H1 (cell line): ENCODE data around the gene SPSB3. TPM values are rescaled to one million over a fixed set of nuclear protein-coding genes. Genes with fewer than 3 reads are reported as not detected.

Experiments used
- CTCF ChIA-PET: fragments of 300-600 bp; sonication (Branson Sonifier 250); formaldehyde crosslinking; loops from one replicate; lab custom pipeline; 2021; ENCODE audit not compliant: partially characterized antibody; lab: Charles Lee
- POLR2A ChIA-PET: fragments of 300-600 bp; sonication (Branson Sonifier 250); formaldehyde crosslinking; loops from one replicate; lab custom pipeline; 2021; ENCODE audit warnings: inconsistent platforms; ENCODE audit not compliant: partially characterized antibody; lab: Charles Lee
- DNase-seq, 2 experiments: peaks; one replicate each; pipeline versions ENCODE4 v3.0.0 to v3.0.0-alpha.2; 2010 to 2022; ENCODE audit warnings: low spot score in 2 of 2, low read depth in 1 of 2, mixed read lengths in 1 of 2
- FAIRE-seq: peaks from 2 replicates; lab custom pipeline; 2011; peaks lifted over from hg19 to GRCh38; lab: Jason Lieb, UNC
- H2AFZ ChIP-seq: 2 replicates; pipeline ENCODE4 v1.8.1; 2012; ENCODE audit warnings: low read length, inconsistent platforms
- H2AK5ac ChIP-seq: 2 replicates; pipeline ENCODE4 v1.6.1; 2013; ENCODE audit warnings: low read depth, low read length
- H2BK120ac ChIP-seq: replicated peaks from 2 replicates; pipeline ENCODE3; 2013; ENCODE audit warnings: low read depth, low read length, inconsistent platforms
- H2BK12ac ChIP-seq: 2 replicates; pipeline ENCODE4 v1.6.1; 2013; ENCODE audit warnings: low read depth, low read length
- H2BK15ac ChIP-seq: 2 replicates; pipeline ENCODE4 v1.6.1; 2013; ENCODE audit warnings: low read length
- H2BK20ac ChIP-seq: 2 replicates; pipeline ENCODE4 v1.6.1; 2013; ENCODE audit warnings: low read length
- H2BK5ac ChIP-seq: 2 replicates; pipeline ENCODE4 v1.6.1; 2013; ENCODE audit warnings: low read depth, low read length
- H3K14ac ChIP-seq: 2 replicates; pipeline ENCODE4 v1.6.1; 2013; ENCODE audit warnings: inconsistent platforms; ENCODE audit not compliant: insufficient read length
- H3K18ac ChIP-seq: 2 replicates; pipeline ENCODE4 v1.6.1; 2013; ENCODE audit warnings: low read length; ENCODE audit errors: extremely low read depth
- H3K23ac ChIP-seq: 2 replicates; pipeline ENCODE4 v1.6.1; 2013; ENCODE audit warnings: inconsistent platforms; ENCODE audit not compliant: insufficient read length
- H3K23me2 ChIP-seq: 2 replicates; pipeline ENCODE4 v1.6.1; 2013; ENCODE audit warnings: low read depth, low read length
- H3K27ac ChIP-seq: 2 replicates; pipeline ENCODE4 v1.6.1; 2011; ENCODE audit warnings: low read depth, low read length, inconsistent platforms
- H3K27me3 ChIP-seq, 4 experiments: replicated peaks in 1 of 4; 1 replicate in 1 of 4; 2 replicates in 3 of 4; pipeline versions ENCODE4 v1.6.1 to v1.8.1; 2011 to 2013; ENCODE audit warnings: low read length in 3 of 4, mild to moderate bottlenecking in 3 of 4, inconsistent platforms in 2 of 4, mixed read lengths in 2 of 4, moderate library complexity in 1 of 4; ENCODE audit not compliant: control insufficient read depth in 3 of 4, insufficient read depth in 3 of 4; ENCODE audit errors: extremely low read depth in 1 of 4
- H3K36me3 ChIP-seq, 4 experiments: 2 replicates each; pipeline versions ENCODE4 v1.6.1 to v1.8.1; 2011 to 2013; ENCODE audit warnings: mild to moderate bottlenecking in 4 of 4, low read length in 3 of 4, moderate library complexity in 2 of 4, control low read depth in 1 of 4, inconsistent platforms in 1 of 4; ENCODE audit not compliant: insufficient read depth in 4 of 4, control insufficient read depth in 2 of 4
- H3K4ac ChIP-seq: replicated peaks from 2 replicates; pipeline ENCODE3; 2013; ENCODE audit warnings: low read length, low read depth, mixed read lengths, inconsistent platforms; ENCODE audit not compliant: insufficient read length
- H3K4me1 ChIP-seq, 4 experiments: replicated peaks in 1 of 4; 1 replicate in 1 of 4; 2 replicates in 3 of 4; pipeline versions ENCODE4 v1.6.1 to v1.8.1; 2011 to 2013; ENCODE audit warnings: low read length in 3 of 4, inconsistent platforms in 2 of 4, mixed read lengths in 1 of 4; ENCODE audit not compliant: insufficient read depth in 4 of 4, control insufficient read depth in 3 of 4
- H3K4me2 ChIP-seq, 2 experiments: 2 replicates each; pipeline versions ENCODE4 v1.6.1 to v1.8.1; 2011 to 2013; ENCODE audit warnings: low read depth in 2 of 2, low read length in 2 of 2, control low read depth in 1 of 2, inconsistent platforms in 1 of 2, mild to moderate bottlenecking in 1 of 2; ENCODE audit not compliant: insufficient read depth in 1 of 2
- H3K4me3 ChIP-seq, 4 experiments: fragments of 200-600, 300-600 bp in 1 of 4; sonication (generic), shearing (Covaris generic), sonication (Bioruptor Twin) in 1 of 4; 2 replicates each; pipeline versions ENCODE4 v1.5.1 to v1.8.1; 2011 to 2016; ENCODE audit warnings: low read length in 4 of 4, low read depth in 3 of 4, control low read depth in 2 of 4, inconsistent platforms in 2 of 4, mild to moderate bottlenecking in 2 of 4, mixed read lengths in 1 of 4, moderate library complexity in 1 of 4; ENCODE audit not compliant: insufficient read depth in 2 of 4; ENCODE audit errors: extremely low read depth in 1 of 4
- H3K56ac ChIP-seq: replicated peaks from 2 replicates; pipeline ENCODE3; 2013; ENCODE audit warnings: low read depth, mild to moderate bottlenecking, mixed read lengths, low read length, inconsistent platforms; ENCODE audit not compliant: insufficient read length
- H3K79me1 ChIP-seq: 2 replicates; pipeline ENCODE4 v1.6.1; 2013; ENCODE audit warnings: low read depth, low read length, control low read depth
- H3K79me2 ChIP-seq, 2 experiments: 2 replicates each; pipeline versions ENCODE4 v1.6.1 to v1.8.1; 2012 to 2013; ENCODE audit warnings: low read length in 2 of 2, mild to moderate bottlenecking in 2 of 2, inconsistent platforms in 1 of 2; ENCODE audit not compliant: insufficient read depth in 2 of 2, control insufficient read depth in 1 of 2
- H3K9ac ChIP-seq, 4 experiments: replicated peaks in 1 of 4; 1 replicate in 1 of 4; 2 replicates in 3 of 4; pipeline versions ENCODE4 v1.6.1 to v1.8.1; 2011 to 2013; ENCODE audit warnings: low read depth in 3 of 4, low read length in 3 of 4, control low read depth in 2 of 4, mild to moderate bottlenecking in 2 of 4, moderate library complexity in 2 of 4, inconsistent platforms in 1 of 4; ENCODE audit errors: extremely low read depth in 1 of 4
- H3K9me3 ChIP-seq, 2 experiments: 2 replicates each; pipeline versions ENCODE4 v1.6.1 to v1.8.1; 2012 to 2013; ENCODE audit warnings: mild to moderate bottlenecking in 2 of 2, moderate library complexity in 2 of 2, control low read depth in 1 of 2, inconsistent platforms in 1 of 2, low read depth in 1 of 2, low read length in 1 of 2, mixed read lengths in 1 of 2; ENCODE audit not compliant: insufficient read depth in 2 of 2
- H4K20me1 ChIP-seq, 2 experiments: replicated peaks in 1 of 2; 2 replicates each; pipeline versions ENCODE3 to v1.8.1; 2011 to 2013; ENCODE audit warnings: inconsistent platforms in 2 of 2, low read length in 2 of 2, mild to moderate bottlenecking in 1 of 2; ENCODE audit not compliant: insufficient read depth in 2 of 2, control insufficient read depth in 1 of 2
- H4K5ac ChIP-seq: 2 replicates; pipeline ENCODE4 v1.6.1; 2013; ENCODE audit warnings: low read length, low read depth, mixed read lengths, inconsistent platforms; ENCODE audit not compliant: insufficient read length
- H4K8ac ChIP-seq: 2 replicates; pipeline ENCODE4 v1.8.0; 2013; ENCODE audit warnings: mild to moderate bottlenecking, moderate library complexity, low read length, inconsistent platforms; ENCODE audit not compliant: insufficient read depth; ENCODE audit errors: extremely low read depth
- H4K91ac ChIP-seq: replicated peaks from 2 replicates; pipeline ENCODE3; 2013; ENCODE audit warnings: low read length, mixed read lengths, inconsistent platforms; ENCODE audit not compliant: insufficient read length
- CBX8 ChIP-seq: fragments of 300-800, 300-1000 bp; sonication (generic); IDR thresholded peaks from 2 replicates; pipeline ENCODE4 v1.7.1; 2016; ENCODE audit warnings: low read depth, low read length, borderline replicate concordance
- CTBP2 ChIP-seq: IDR thresholded peaks from 2 replicates; pipeline ENCODE4 v1.7.0; 2011; ENCODE audit warnings: borderline replicate concordance, mild to moderate bottlenecking, moderate library complexity, mixed read lengths, low read length; ENCODE audit not compliant: insufficient read depth, insufficient read length
- GABPA ChIP-seq: IDR thresholded peaks from 2 replicates; pipeline ENCODE4 v1.6.1; 2011; ENCODE audit warnings: mild to moderate bottlenecking, low read length, moderate library complexity, borderline replicate concordance; ENCODE audit not compliant: insufficient read depth
- HDAC2 ChIP-seq, 2 experiments: fragments of 300-600 bp in 1 of 2; sonication (generic) in 1 of 2; IDR thresholded peaks; 2 replicates each; pipeline ENCODE4 v1.6.1; 2011 to 2012; ENCODE audit warnings: low read depth in 2 of 2, low read length in 2 of 2, mild to moderate bottlenecking in 2 of 2, moderate library complexity in 2 of 2, borderline replicate concordance in 1 of 2, inconsistent platforms in 1 of 2
- MAFK ChIP-seq: IDR thresholded peaks from 2 replicates; pipeline ENCODE4 v1.6.1; 2012; ENCODE audit warnings: low read depth, mild to moderate bottlenecking, improper control_type of control experiment, low read length
- NRF1 ChIP-seq: IDR thresholded peaks from 2 replicates; pipeline ENCODE4 v1.6.1; 2011; ENCODE audit warnings: mild to moderate bottlenecking, low read depth, low read length, improper control_type of control experiment
- SRF ChIP-seq: IDR thresholded peaks from 2 replicates; pipeline ENCODE4 v1.6.1; 2011; ENCODE audit warnings: mild to moderate bottlenecking, low read depth, low read length, moderate library complexity
- TAF1 ChIP-seq: IDR thresholded peaks from 2 replicates; pipeline ENCODE4 v1.6.1; 2011; ENCODE audit warnings: mild to moderate bottlenecking, low read depth, low read length
- USF2 ChIP-seq: IDR thresholded peaks from 2 replicates; pipeline ENCODE4 v1.6.1; 2011; ENCODE audit warnings: low read length, improper control_type of control experiment
- ZNF274 ChIP-seq: IDR thresholded peaks from 2 replicates; pipeline ENCODE4 v1.7.0; 2012; ENCODE audit warnings: low read length, borderline replicate concordance; ENCODE audit errors: extremely low read depth
- WGBS, 2 experiments: shearing (Covaris generic) in 1 of 2; methylation state at CpG; one replicate each; pipeline versions ENCODE4 v1.1.6 to v1.1.7; 2013 to 2015; ENCODE audit warnings: low lambda C conversion rate in 2 of 2, mixed read lengths in 2 of 2, inconsistent platforms in 1 of 2, low coverage in 1 of 2, missing lambda C conversion rate in 1 of 2; ENCODE audit not compliant: insufficient replicate concordance in 2 of 2, insufficient coverage in 1 of 2, insufficient read length in 1 of 2; ENCODE audit errors: extremely low coverage in 1 of 2, missing lambda C conversion rate in 1 of 2; 5-methylcytosine and 5-hydroxymethylcytosine counted together
- polyA plus RNA-seq, 7 experiments: library from polyadenylated mRNA; depleted of rRNA in 3 of 7; stranded (reverse) in 5 of 7; unstranded in 2 of 7; fragments of >200 nt in 5 of 7; fragments of 200-250 nt in 2 of 7; gene quantifications; 1 replicate in 5 of 7; 2 replicates in 1 of 7; 4 replicates in 1 of 7; pipeline versions ENCODE4 v1.2.1 to v1.2.3, GENCODE V29; 2011 to 2013; ENCODE audit warnings: missing spikeins in 2 of 7, mixed read lengths in 2 of 7
- total RNA-seq: library from RNA; stranded (reverse); fragmentation: NEBNext Ultra II Directional; extraction: Animal tissue kit (Norgen Biotek cat#: 25700); gene quantifications from 2 replicates; pipeline ENCODE4 v1.2.1, GENCODE V29; 2021

SPSB3 gene
- total and polyA plus RNA-seq, 2 of the 8 experiments (the other 6 are each of a cell fraction or from before 2014, with no cell fraction given) = 22.5 to 37.8 TPM

DNA sequence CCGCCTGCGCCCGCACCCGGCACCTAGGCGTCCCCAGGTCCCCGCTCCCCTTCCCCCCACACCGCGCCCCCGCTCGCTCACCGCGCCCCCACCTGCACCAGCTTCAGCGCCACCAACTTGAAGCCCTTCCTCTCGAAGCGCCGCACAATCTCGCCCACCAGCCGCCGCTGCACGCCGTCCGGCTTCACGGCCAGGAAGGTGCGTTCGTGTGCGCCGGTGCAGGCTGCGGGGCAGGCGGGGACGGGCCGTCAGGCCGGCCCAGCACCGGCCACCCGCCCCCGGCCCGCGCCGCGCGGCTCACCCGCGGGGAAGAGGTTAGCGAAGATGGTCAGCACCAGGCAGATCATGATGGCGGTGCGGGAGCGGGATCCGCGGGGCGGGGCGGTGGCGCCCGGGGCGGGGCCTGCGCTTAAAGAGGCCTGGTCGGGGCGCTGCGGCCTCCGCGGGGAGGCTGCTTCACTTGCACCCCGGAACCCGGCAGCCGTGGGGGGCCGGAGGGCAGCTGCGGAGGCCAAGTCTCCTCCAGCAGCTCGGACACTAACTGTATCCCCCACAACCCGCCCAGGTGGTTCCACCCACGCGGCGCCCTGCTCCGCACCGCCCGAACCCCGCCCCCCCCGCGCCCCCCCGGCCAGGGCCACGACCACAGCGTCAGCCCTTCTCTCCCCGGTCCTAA lies 11.0 kb downstream of the SPSB3 start, which contains the start of gene NME3:
TSS of gene NME3 (minus strand) at position 356 of the 676 bp plus-strand sequence. CDS start at position 347, 9 bp downstream.
- Histone ChIP-seq H4K8ac (peak within 1 kb of the TSS; percentile 94), H3K27me3 (no peaks in the 10 kb centered on the region), H3K79me2 (peaks cover 0 to 15% of the 10 kb centered on the region in 2 experiments; a peak in 1 of 4 replicates), H2BK120ac (no peak within 1 kb of the TSS), H3K9ac (peak within 1 kb of the TSS; percentile 69 to 94 (median 89)), H3K23me2 (peaks cover 17% of the 10 kb centered on the region), H3K23ac (no peak within 1 kb of the TSS), H3K14ac (no peak within 1 kb of the TSS), H4K20me1 (peaks cover 0 to 18% of the 10 kb centered on the region in 2 experiments), H3K4me3 (peak within 1 kb of the TSS; percentile 82 to 91 (median 82)), H4K91ac (peak within 1 kb of the TSS; percentile 93), H2AK5ac (no peak within 1 kb of the TSS; the same call in 1 of the 2 replicates), H3K79me1 (peaks cover 4% of the 10 kb centered on the region), H2BK5ac (peak within 1 kb of the TSS; percentile 88), H3K36me3 (peaks cover 3 to 36% (median 6%) of the 10 kb centered on the region in 4 experiments; a peak in 4 of 8 replicates), H2BK12ac (peak within 1 kb of the TSS; percentile 4; the same call in 1 of the 2 replicates), H2BK20ac (no peak within 1 kb of the TSS), H3K4me1 (peaks cover 0 to 12% (median 10%) of the 10 kb centered on the region in 4 experiments; a peak in 5 of 7 replicates), H3K56ac (peak within 1 kb of the TSS; percentile 73), H3K4ac (peak within 1 kb of the TSS; percentile 90), H3K27ac (peak within 1 kb of the TSS; percentile 62), H2AFZ (no peak within 1 kb of the TSS), H3K18ac (peak within 1 kb of the TSS; percentile 90), H3K4me2 (peak within 1 kb of the TSS; percentile 71 to 92), H2BK15ac (peak within 1 kb of the TSS; percentile 72; the same call in 1 of the 2 replicates), H3K9me3 (no peaks in the 10 kb centered on the region), H4K5ac (peak within 1 kb of the TSS; percentile 81)
- ChIA-PET POLR2A (interaction anchor here (0.6 to 13.5 kb wide), 31 partner anchors 8 to 351 kb away, joined by 3 to 246 read pairs (median 5); partner anchors contain the start of genes FAHD1, HAGH, IGFALS and JPT2), CTCF (interaction anchor here (1.2 to 2.2 kb wide), 2 partner anchors 11 to 12 kb away, joined by 3 to 8 read pairs; partner anchors contain the start of genes NUBP2 and SPSB3)
- DNase-seq (peak in 1 of 2 experiments; percentile 90), FAIRE-seq (no peak)
- WGBS, 2 experiments = 1% methylated on average over 37 of the region's 79 CpGs; no CpG with 5 or more reads in 1 of the 2 experiments
- no peak for TF ChIP-seq HDAC2 (IDR thresholded peaks at IDR 0.05; ENCODE audit: borderline replicate concordance in 1 of 2, low read depth in 2 of 2, low read length in 2 of 2)
- no peak for TF ChIP-seq MAFK
- TF ChIP-seq NRF1 = no peak
- TF ChIP-seq CTBP2 = no peak
- no peak for TF ChIP-seq ZNF274
- no peak for TF ChIP-seq USF2
- TF ChIP-seq CBX8 = no peak
- 0 out of 2 replicates have a peak, but pooled peaks have one; percentile 24 for TF ChIP-seq TAF1
- no peak for TF ChIP-seq GABPA
- TF ChIP-seq SRF = no peak
